ENCODE results near the gene RAB7A.

DNA sequence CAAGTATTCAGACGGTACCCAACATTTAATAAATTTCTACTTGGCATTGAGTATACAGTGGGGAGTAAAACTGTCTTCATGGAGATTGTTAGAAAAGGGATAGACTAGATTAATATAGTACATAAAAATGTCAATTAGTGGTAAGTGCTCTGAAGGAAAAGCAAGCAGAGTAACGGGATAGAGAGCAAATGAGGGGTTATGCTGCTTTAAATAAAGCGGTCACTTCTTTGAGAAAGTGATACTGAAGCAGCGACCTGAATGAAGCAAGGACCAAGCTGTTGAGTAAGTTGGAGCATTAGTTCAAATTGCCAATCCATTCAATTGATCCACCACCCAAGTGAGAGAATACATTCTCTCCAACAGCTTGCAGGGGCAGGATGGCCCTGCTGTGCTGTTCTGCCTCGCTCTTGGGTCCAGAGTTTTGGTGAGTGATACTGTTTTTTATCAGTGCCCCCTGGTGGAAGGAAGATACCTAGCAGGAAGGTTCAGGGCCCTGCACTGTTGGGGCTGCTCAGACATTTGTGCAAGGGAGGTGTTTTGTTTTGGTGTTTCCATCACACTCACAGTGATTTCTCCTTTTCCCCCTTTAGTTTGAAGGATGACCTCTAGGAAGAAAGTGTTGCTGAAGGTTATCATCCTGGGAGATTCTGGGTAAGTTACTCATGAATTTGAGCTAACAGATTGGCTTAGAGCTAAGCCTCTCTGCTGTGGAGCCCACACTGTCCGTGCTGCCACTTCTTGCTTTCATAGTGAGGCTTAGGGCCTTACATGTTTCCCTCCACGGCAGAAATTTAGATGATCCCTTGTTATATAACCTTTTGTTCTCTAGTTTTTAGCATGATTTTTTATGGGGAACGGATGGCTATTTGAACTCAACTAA is 69.0 kb downstream of the RAB7A start:
- TF ChIP-seq CTCF (IDR thresholded peaks at IDR 0.05) = peak; percentile 48 to 80 (median 71)
- no peak for TF ChIP-seq POLR2AphosphoS5 (IDR thresholded peaks at IDR 0.05; ENCODE audit: insufficient read depth in 1 of 2, low read depth in 1 of 2)
- no peak for TF ChIP-seq POLR2A (IDR thresholded peaks at IDR 0.05)
